LNCAP (cell line): ENCODE data around the gene RNF220.
A peak's percentile ranks its signal among the peaks of the same experiment; 100 is the strongest.

Experiments used
- CTCF ChIP-seq: fragments of 450-650 bp; IDR thresholded peaks from 2 replicates; pipeline ENCODE4 v1.5.1; 2017; ENCODE audit warnings: mild to moderate bottlenecking

Gene RNF220

GRCh38 chr1:44676484-44677200 lies 271.6 kb downstream of the RNF220 start:
- no peak for TF ChIP-seq CTCF

- peak; percentile 54 for TF ChIP-seq CTCF
These were observed 272.2 kb downstream of the RNF220 start for GRCh38 chr1:44677201-44677766.

GRCh38 chr1:44678120-44678519 lies 273.1 kb downstream of the RNF220 start:
- no peak for TF ChIP-seq CTCF

- TF ChIP-seq CTCF: no peak
These were observed 273.6 kb downstream of the RNF220 start for GRCh38 chr1:44678626-44679025.

GRCh38 chr1:44679468-44679867 lies 274.4 kb downstream of the RNF220 start:
- no peak for TF ChIP-seq CTCF

GRCh38 chr1:44681905-44682882 lies 277.1 kb downstream of the RNF220 start:
- no peak for TF ChIP-seq CTCF

- no peak for TF ChIP-seq CTCF
These were observed 277.8 kb downstream of the RNF220 start for GRCh38 chr1:44682883-44683265.
